WTC11 (cell line): ENCODE data around the gene KRT32. TPM values are rescaled to one million over a fixed set of nuclear protein-coding genes. Genes with fewer than 3 reads are reported as not detected.

ENCODE experiments used
- ATAC-seq: fragments of 200-7000 bp; cut with Tn5 transposase; 2 replicates; pipeline ENCODE4 v1.10.0; 2021; ENCODE audit warnings: mild to moderate bottlenecking, moderate library complexity
- CTCF ChIA-PET: fragments of 300-600 bp; sonication (Branson Sonifier 250); formaldehyde crosslinking; loops from one replicate; lab custom pipeline; 2021; ENCODE audit warnings: antibody characterized with exemption; lab: Charles Lee
- POLR2A ChIA-PET: fragments of 350-600 bp; sonication (Branson Sonifier 250); formaldehyde crosslinking; loops from one replicate; lab custom pipeline; 2021; ENCODE audit warnings: antibody characterized with exemption; lab: Charles Lee
- DNase-seq: peaks from one replicate; pipeline ENCODE4 v3.0.0; 2021; ENCODE audit warnings: low spot score
- H3K27ac Mint-ChIP-seq: 2 replicates; pipeline ENCODE4 v1.8.0; 2021; ENCODE audit warnings: mixed read lengths
- H3K27me3 Mint-ChIP-seq: 2 replicates; pipeline ENCODE4 v1.8.0; 2021; ENCODE audit warnings: low read depth, mild to moderate bottlenecking, moderate library complexity, mixed read lengths
- H3K36me3 Mint-ChIP-seq: 2 replicates; pipeline ENCODE4 v1.8.0; 2021; ENCODE audit warnings: mixed read lengths
- H3K4me1 Mint-ChIP-seq: 2 replicates; pipeline ENCODE4 v1.8.0; 2022; ENCODE audit warnings: mixed read lengths
- H3K4me3 Mint-ChIP-seq: 2 replicates; pipeline ENCODE4 v1.8.0; 2021; ENCODE audit warnings: mild to moderate bottlenecking, moderate library complexity, mixed read lengths
- H3K9me3 Mint-ChIP-seq: 2 replicates; pipeline ENCODE4 v1.8.0; 2021; ENCODE audit warnings: mixed read lengths
- ATF1 ChIP-seq: sonication (generic); formaldehyde crosslinking; IDR thresholded peaks from 2 replicates; pipeline ENCODE4 v1.8.1; 2023; ENCODE audit warnings: mild to moderate bottlenecking, moderate library complexity, missing genetic modification reagents
- ATF3 ChIP-seq: sonication (generic); formaldehyde crosslinking; conservative IDR thresholded peaks from 2 replicates; pipeline ENCODE4 v1.8.1; 2022; ENCODE audit warnings: mild to moderate bottlenecking, missing genetic modification reagents
- CREB1 ChIP-seq: sonication (generic); formaldehyde crosslinking; IDR thresholded peaks from 2 replicates; pipeline ENCODE4 v1.8.0; 2023; ENCODE audit warnings: mild to moderate bottlenecking, missing genetic modification reagents
- EMX1 ChIP-seq: fragments of 250-450 bp; sonication (Bioruptor Pico); IDR thresholded peaks from 2 replicates; pipeline ENCODE4 v1.8.0; 2021; ENCODE audit warnings: mild to moderate bottlenecking
- ETV6 ChIP-seq: sonication (generic); formaldehyde crosslinking; IDR thresholded peaks from 2 replicates; pipeline ENCODE4 v1.8.1; 2022; ENCODE audit warnings: mild to moderate bottlenecking, missing genetic modification reagents
- FOXK1 ChIP-seq: sonication (generic); formaldehyde crosslinking; IDR thresholded peaks from 2 replicates; pipeline ENCODE4 v1.8.0; 2022; ENCODE audit warnings: mild to moderate bottlenecking, moderate library complexity, missing genetic modification reagents
- JAZF1 ChIP-seq: fragments of 250-450 bp; sonication (Bioruptor Pico); IDR thresholded peaks from 2 replicates; pipeline ENCODE4 v1.9.0; 2021; ENCODE audit warnings: moderate library complexity, mild to moderate bottlenecking, inconsistent platforms
- JUN ChIP-seq: sonication (generic); formaldehyde crosslinking; IDR thresholded peaks from 2 replicates; pipeline ENCODE4 v1.8.0; 2023; ENCODE audit warnings: mild to moderate bottlenecking, missing genetic modification reagents
- NFATC4 ChIP-seq: fragments of 250-450 bp; sonication (Bioruptor Pico); IDR thresholded peaks from 2 replicates; pipeline ENCODE4 v1.9.0; 2021; ENCODE audit warnings: mild to moderate bottlenecking
- OVOL2 ChIP-seq: fragments of 250-450 bp; sonication (Bioruptor Pico); IDR thresholded peaks from 2 replicates; pipeline ENCODE4 v1.9.0; 2021; ENCODE audit warnings: mild to moderate bottlenecking, borderline replicate concordance
- PRDM15 ChIP-seq: sonication (generic); formaldehyde crosslinking; IDR thresholded peaks from 2 replicates; pipeline ENCODE4 v1.8.0; 2022; ENCODE audit warnings: missing genetic modification reagents
- PRRX2 ChIP-seq: fragments of 250-450 bp; sonication (Bioruptor Pico); IDR thresholded peaks from 2 replicates; pipeline ENCODE4 v1.8.0; 2021; ENCODE audit warnings: mild to moderate bottlenecking
- SMAD4 ChIP-seq: sonication (generic); formaldehyde crosslinking; IDR thresholded peaks from 2 replicates; pipeline ENCODE4 v1.8.0; 2022; ENCODE audit warnings: mild to moderate bottlenecking, missing genetic modification reagents
- SOX15 ChIP-seq: fragments of 250-450 bp; sonication (Bioruptor Pico); IDR thresholded peaks from 2 replicates; pipeline ENCODE4 v1.9.0; 2021; ENCODE audit warnings: mild to moderate bottlenecking
- TCF7 ChIP-seq: sonication (generic); formaldehyde crosslinking; IDR thresholded peaks from 2 replicates; pipeline ENCODE4 v1.8.0; 2022; ENCODE audit warnings: mild to moderate bottlenecking, low read depth, missing genetic modification reagents, moderate library complexity
- TEAD4 ChIP-seq: sonication (generic); formaldehyde crosslinking; IDR thresholded peaks from 2 replicates; pipeline ENCODE4 v1.8.0; 2022; ENCODE audit warnings: mild to moderate bottlenecking, missing genetic modification reagents
- USF1 ChIP-seq: sonication (generic); formaldehyde crosslinking; IDR thresholded peaks from 2 replicates; pipeline ENCODE4 v1.8.0; 2022; ENCODE audit warnings: mild to moderate bottlenecking, missing genetic modification reagents
- ZNF138 ChIP-seq: sonication (generic); formaldehyde crosslinking; conservative IDR thresholded peaks from 2 replicates; pipeline ENCODE4 v1.8.1; 2022; ENCODE audit warnings: mild to moderate bottlenecking, moderate library complexity, missing genetic modification reagents
- ZNF219 ChIP-seq: sonication (generic); formaldehyde crosslinking; IDR thresholded peaks from 2 replicates; pipeline ENCODE4 v1.8.0; 2023; ENCODE audit warnings: missing genetic modification reagents, mild to moderate bottlenecking, borderline replicate concordance
- ZNF263 ChIP-seq: sonication (generic); formaldehyde crosslinking; IDR thresholded peaks from 2 replicates; pipeline ENCODE4 v1.8.1; 2022; ENCODE audit warnings: low read depth, mild to moderate bottlenecking, moderate library complexity, missing genetic modification reagents
- ZNF396 ChIP-seq: fragments of 250-450 bp; sonication (Bioruptor Pico); IDR thresholded peaks from 2 replicates; pipeline ENCODE4 v1.8.0; 2021; ENCODE audit warnings: mild to moderate bottlenecking, moderate library complexity, borderline replicate concordance
- ZNF671 ChIP-seq: fragments of 250-450 bp; sonication (Bioruptor Pico); IDR thresholded peaks from 2 replicates; pipeline ENCODE4 v1.8.0; 2021; ENCODE audit warnings: mild to moderate bottlenecking
- total RNA-seq: library from RNA; stranded (reverse); gene quantifications from 3 replicates; pipeline ENCODE4 v1.2.3, GENCODE V29; 2021
- TF ChIP-seq, protein P1 (sequence below): sonication (generic); formaldehyde crosslinking; IDR thresholded peaks from 2 replicates; pipeline ENCODE4 v1.8.1; 2023; ENCODE audit warnings: mild to moderate bottlenecking, moderate library complexity, missing genetic modification reagents

Gene KRT32
- total RNA-seq, 1 experiment from 2014 or later, result not detected

GRCh38 chr17:41483991-41484826 lies 17.0 kb upstream of the KRT32 start:
- no peaks in the 10 kb centered on the region for H3K9me3 Mint-ChIP-seq
- H3K27ac Mint-ChIP-seq, result no peak overlapping the region
- no peak for TF ChIP-seq SMAD4 (CRISPR knock-in tag)
- no peak for TF ChIP-seq ZNF138 (CRISPR knock-in tag)
- no peak for TF ChIP-seq ATF1
- TF ChIP-seq JAZF1 (CRISPR knock-in tag), result no peak
- TF ChIP-seq SOX15 (CRISPR knock-in tag), result no peak
- TF ChIP-seq, all 79 proteins: peak for 0
- Mint-ChIP-seq H3K36me3 (no peaks in the 10 kb centered on the region), H3K4me3 (no peak overlapping the region), H3K4me1 (no peaks in the 10 kb centered on the region), H3K27me3 (peaks cover 17% of the 10 kb centered on the region)
- no peak for DNase-seq
- POLR2A ChIA-PET, result interaction anchor here (0.6 kb wide), 1 partner anchor 1321 kb away, joined by 6 read pairs; no protein-coding TSS in a partner anchor
- ATAC-seq, result no peak
- CTCF ChIA-PET, result interaction anchor here (1.1 to 10.9 kb wide), 5 partner anchors 11 to 179 kb away, joined by 3 to 160 read pairs (median 10); partner anchors contain the start of gene KRT19

DNA sequence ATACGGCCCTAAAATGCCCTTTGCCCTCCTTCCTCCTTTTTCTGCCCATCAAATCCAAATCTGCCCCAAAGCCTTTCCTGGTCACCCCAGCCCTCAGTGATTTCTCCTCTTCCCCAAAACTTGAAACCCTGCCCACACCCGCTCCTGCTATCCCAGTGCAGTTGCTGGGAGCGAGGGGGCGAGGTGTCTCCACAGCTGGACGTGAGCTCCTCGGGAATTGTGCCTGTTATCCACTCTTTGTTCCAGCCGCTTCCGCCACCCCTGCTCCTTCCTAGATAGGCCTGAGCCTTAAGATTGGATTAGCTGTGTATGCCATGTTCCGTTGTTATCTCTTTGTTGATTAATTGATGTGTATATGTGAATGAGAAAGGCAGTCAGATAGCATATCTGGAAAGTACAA lies 16.3 kb upstream of the KRT32 start:
- no peaks in the 10 kb centered on the region for H3K36me3 Mint-ChIP-seq
- no peak overlapping the region for H3K4me3 Mint-ChIP-seq
- peaks cover 17% of the 10 kb centered on the region for H3K27me3 Mint-ChIP-seq
- ChIA-PET POLR2A (no interaction called here), CTCF (interaction anchor here (1.1 to 10.9 kb wide), 2 partner anchors 65 to 179 kb away, joined by 3 to 160 read pairs; no protein-coding TSS in a partner anchor)
- no peak overlapping the region for H3K27ac Mint-ChIP-seq
- no peak for ATAC-seq
- TF ChIP-seq ZNF219 (CRISPR knock-in tag), result no peak
- no peak for TF ChIP-seq ATF3 (CRISPR knock-in tag)
- TF ChIP-seq ZNF671 (CRISPR knock-in tag), result no peak
- TF ChIP-seq CREB1 (CRISPR knock-in tag), result no peak
- TF ChIP-seq EMX1 (CRISPR knock-in tag), result no peak
- no peak for TF ChIP-seq TEAD4
- TF ChIP-seq, protein P1, sequence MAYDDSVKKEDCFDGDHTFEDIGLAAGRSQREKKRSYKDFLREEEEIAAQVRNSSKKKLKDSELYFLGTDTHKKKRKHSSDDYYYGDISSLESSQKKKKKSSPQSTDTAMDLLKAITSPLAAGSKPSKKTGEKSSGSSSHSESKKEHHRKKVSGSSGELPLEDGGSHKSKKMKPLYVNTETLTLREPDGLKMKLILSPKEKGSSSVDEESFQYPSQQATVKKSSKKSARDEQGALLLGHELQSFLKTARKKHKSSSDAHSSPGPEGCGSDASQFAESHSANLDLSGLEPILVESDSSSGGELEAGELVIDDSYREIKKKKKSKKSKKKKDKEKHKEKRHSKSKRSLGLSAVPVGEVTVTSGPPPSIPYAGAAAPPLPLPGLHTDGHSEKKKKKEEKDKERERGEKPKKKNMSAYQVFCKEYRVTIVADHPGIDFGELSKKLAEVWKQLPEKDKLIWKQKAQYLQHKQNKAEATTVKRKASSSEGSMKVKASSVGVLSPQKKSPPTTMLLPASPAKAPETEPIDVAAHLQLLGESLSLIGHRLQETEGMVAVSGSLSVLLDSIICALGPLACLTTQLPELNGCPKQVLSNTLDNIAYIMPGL (CRISPR knock-in tag), result no peak
- no peak for TF ChIP-seq ETV6
- TF ChIP-seq ZNF263 (CRISPR knock-in tag), result no peak
- TF ChIP-seq PRDM15 (CRISPR knock-in tag), result no peak
- no peak for TF ChIP-seq PRRX2
- DNase-seq, result no peak
- H3K4me1 Mint-ChIP-seq, result no peaks in the 10 kb centered on the region
- no peaks in the 10 kb centered on the region for H3K9me3 Mint-ChIP-seq

- H3K4me1 Mint-ChIP-seq, result no peaks in the 10 kb centered on the region
- no peaks in the 10 kb centered on the region for H3K9me3 Mint-ChIP-seq
- no peak within 1 kb of the TSS for H3K4me3 Mint-ChIP-seq
- ATAC-seq (no peak), DNase-seq (no peak)
- POLR2A ChIA-PET, result no interaction called here
- no peaks in the 10 kb centered on the region for H3K36me3 Mint-ChIP-seq
- no peak within 1 kb of the TSS for H3K27ac Mint-ChIP-seq
- CTCF ChIA-PET, result no interaction called here
- H3K27me3 Mint-ChIP-seq, result peaks cover 8% of the 10 kb centered on the region
- TF ChIP-seq FOXK1 (no peak), NFATC4 (CRISPR knock-in tag) (no peak), OVOL2 (CRISPR knock-in tag) (no peak), ZNF396 (CRISPR knock-in tag) (no peak), JUN (CRISPR knock-in tag) (no peak), TCF7 (CRISPR knock-in tag) (no peak), USF1 (CRISPR knock-in tag) (no peak)
Observed at GRCh38 chr17:41481036-41481435, 13.8 kb upstream of the KRT32 start, which contains the start of gene KRT35. KRT35 (minus strand) TSS chr17:41481151; CDS start chr17:41481097, 54 bp downstream.
